NCI-H2171 treated with DMSO at 0.1 percent for 48 hours (cell line): ENCODE results near the gene RYK.
"Not testable (repeated sequence)": the region's sequence is repeated elsewhere in the genome, so short reads cannot be mapped to it uniquely, and the experiment has no call there.

ENCODE experiments used
- DNase-seq: peaks from one replicate; lab custom pipeline; 2025; lab: John Stamatoyannopoulos, UW

RYK gene

GRCh38 chr3:134250717-134251220 is at the start of gene RYK:
TSS of gene RYK (minus strand) at chr3:134250859. CDS start at chr3:134250654, 205 bp downstream.
- peak; percentile 70 for DNase-seq

- no peak for DNase-seq
These were observed 49.2 kb upstream of the RYK start for GRCh38 chr3:134299888-134300206.

- DNase-seq, result peak; percentile 38
These were observed 48.7 kb upstream of the RYK start for GRCh38 chr3:134299185-134299887.

GRCh38 chr3:134298249-134298648 is 47.6 kb upstream of the RYK start:
- no peak for DNase-seq

GRCh38 chr3:134296616-134297015 is 46.0 kb upstream of the RYK start:
- DNase-seq, result no peak

- DNase-seq, result no peak
These were observed 45.3 kb upstream of the RYK start for GRCh38 chr3:134295930-134296329.

GRCh38 chr3:134294302-134295280 is 43.9 kb upstream of the RYK start:
- no peak for DNase-seq

- no peak for DNase-seq
These were observed 40.9 kb upstream of the RYK start for GRCh38 chr3:134291319-134292254.

- DNase-seq, result no peak
These were observed 36.9 kb upstream of the RYK start for GRCh38 chr3:134287512-134287911.

GRCh38 chr3:134284438-134284837 is 33.8 kb upstream of the RYK start:
- DNase-seq, result no peak

- DNase-seq, result no peak
These were observed 32.0 kb upstream of the RYK start for GRCh38 chr3:134282659-134283047.

- no peak for DNase-seq
These were observed 31.4 kb upstream of the RYK start for GRCh38 chr3:134281912-134282658.

GRCh38 chr3:134279466-134279865 is 28.8 kb upstream of the RYK start:
- DNase-seq, result no peak

- DNase-seq, result no peak
These were observed 26.5 kb upstream of the RYK start for GRCh38 chr3:134277066-134277660.

- DNase-seq, result no peak
These were observed 25.4 kb upstream of the RYK start for GRCh38 chr3:134276086-134276485.

- not testable (repeated sequence) for DNase-seq
These were observed 24.5 kb upstream of the RYK start for GRCh38 chr3:134275110-134275509.

- DNase-seq, result no peak
These were observed 23.9 kb upstream of the RYK start for GRCh38 chr3:134274571-134274970.

GRCh38 chr3:134267996-134268395 is 17.3 kb upstream of the RYK start:
- DNase-seq, result no peak

- DNase-seq, result no peak
These were observed 10.3 kb upstream of the RYK start for GRCh38 chr3:134260987-134261386.

GRCh38 chr3:134258761-134259347 is 8.2 kb upstream of the RYK start:
- no peak for DNase-seq
